Transverse colon (tissue), 4 donors: Measurements from ENCODE around the gene EMC10. TPM values are rescaled to one million over a fixed set of nuclear protein-coding genes. Genes with fewer than 3 reads are reported as not detected.

Source experiments
- DNase-seq: peaks from one replicate; pipeline ENCODE4 v3.0.0-alpha.2; 2019
- H3K27ac ChIP-seq, 4 donors: fragments of 200-600 bp; sonication (generic); 2 replicates each; pipeline ENCODE4 v1.5.1; 2016 to 2018; ENCODE audit warnings: inconsistent platforms in 4 of 4
- H3K27me3 ChIP-seq: fragments of 200-600 bp; sonication (generic); 2 replicates; pipeline ENCODE4 v1.5.1; 2017; ENCODE audit warnings: inconsistent platforms
- H3K36me3 ChIP-seq, 4 donors: fragments of 200-600 bp; sonication (generic); 2 replicates each; pipeline ENCODE4 v1.5.1; 2017 to 2019; ENCODE audit warnings: inconsistent platforms in 4 of 4
- H3K4me1 ChIP-seq, 4 donors: fragments of 200-600 bp; sonication (generic); 2 replicates each; pipeline ENCODE4 v1.5.1; 2017 to 2020; ENCODE audit warnings: inconsistent platforms in 4 of 4
- H3K4me3 ChIP-seq, 4 donors: fragments of 200-600 bp; sonication (generic); 1 replicate in 1 of 4; 2 replicates in 3 of 4; pipeline versions ENCODE4 v1.5.1 to v1.6.1; 2017 to 2019; ENCODE audit warnings: inconsistent platforms in 4 of 4
- H3K9me3 ChIP-seq, 2 donors: fragments of 200-600 bp; sonication (generic); 2 replicates each; pipeline ENCODE4 v1.5.1; 2017 to 2019; ENCODE audit warnings: inconsistent platforms in 2 of 2
- CTCF ChIP-seq, 5 experiments: fragments of 200-600 bp in 3 of 5; fragments of 450-650 bp in 2 of 5; sonication (generic) in 3 of 5; IDR thresholded peaks; 1 replicate in 2 of 5; 2 replicates in 3 of 5; pipeline ENCODE4 v1.5.1; 2016 to 2017; ENCODE audit warnings: antibody characterized with exemption in 5 of 5, inconsistent platforms in 3 of 5, mild to moderate bottlenecking in 2 of 5, moderate library complexity in 1 of 5
- EP300 ChIP-seq: sonication (generic); formaldehyde crosslinking; IDR thresholded peaks from one replicate; pipeline ENCODE4 v1.6.1; 2017; ENCODE audit warnings: antibody characterized with exemption, low read depth
- POLR2A ChIP-seq: fragments of 450-650 bp; IDR thresholded peaks from one replicate; pipeline ENCODE4 v1.6.1; 2016; ENCODE audit warnings: antibody characterized with exemption, mild to moderate bottlenecking, moderate library complexity
- POLR2AphosphoS5 ChIP-seq, 3 donors: sonication (generic); formaldehyde crosslinking; IDR thresholded peaks; one replicate each; pipeline ENCODE4 v1.6.1; 2016; ENCODE audit warnings: antibody characterized with exemption in 3 of 3
- WGBS, 2 donors: methylation state at CpG; one replicate each; pipeline ENCODE4 v1.1.5; 2018; ENCODE audit warnings: low coverage in 1 of 2; 5-methylcytosine and 5-hydroxymethylcytosine counted together
- in situ Hi-C, 4 donors: fragments of 200-750 bp; cut with MboI; loops; one replicate each; pipeline versions ENCODE4 v1.15.0 to v1.15.1; 2017; ENCODE audit warnings: low sequenced_read_pairs in 3 of 4, low pct_ligation_motif_present in 1 of 4, low pct_unique_long_range_greater_than_20kb in 1 of 4
- intact Hi-C: fragments of 100-400 bp; cut with DNase I; formaldehyde crosslinking; loops from one replicate; pipeline ENCODE4 v1.15.1; 2023; ENCODE audit warnings: low total_unique reads
- total RNA-seq, 4 donors: library from RNA; depleted of rRNA; stranded (reverse); fragments of >200 nt; gene quantifications; one replicate each; pipeline ENCODE4 v1.1.0, GENCODE V29; 2016

The EMC10 gene
- total RNA-seq, 4 donors from 2014 or later = 50.5 to 117 (median 78.7) TPM

GRCh38 chr19:50488389-50489194 lies 12.3 kb downstream of the EMC10 start:
- in situ Hi-C loops (no loop called here), intact Hi-C loops (loop anchor here (1.0 kb wide), 1 partner anchor 28 kb away; no protein-coding TSS in a partner anchor)
- H3K9me3 ChIP-seq = no peaks in the 10 kb centered on the region
- no peaks in the 10 kb centered on the region for H3K36me3 ChIP-seq
- H3K27me3 ChIP-seq = peaks cover 20% of the 10 kb centered on the region
- TF ChIP-seq POLR2A (no peak), CTCF (IDR thresholded peaks at IDR 0.05) (no peak), EP300 (no peak), POLR2AphosphoS5 (IDR thresholded peaks at IDR 0.05) (no peak)
- H3K4me1 ChIP-seq = peaks cover 0 to 4% (median 0%) of the 10 kb centered on the region in 4 donors
- no peak overlapping the region for H3K27ac ChIP-seq
- H3K4me3 ChIP-seq = no peak overlapping the region
- WGBS, 2 donors = 41 to 47% methylated on average over 12 to 13 of the region's 13 CpGs
- no peak for DNase-seq

GRCh38 chr19:50489461-50490011 lies 13.2 kb downstream of the EMC10 start:
- peaks cover 0 to 4% (median 0%) of the 10 kb centered on the region in 4 donors for H3K4me1 ChIP-seq
- DNase-seq = no peak
- in situ Hi-C loops = no loop called here
- WGBS, 2 donors = 55 to 68% methylated on average over 15 to 24 of the region's 24 CpGs
- no peaks in the 10 kb centered on the region for H3K36me3 ChIP-seq
- no peak overlapping the region for H3K27ac ChIP-seq
- peaks cover 20% of the 10 kb centered on the region for H3K27me3 ChIP-seq
- H3K9me3 ChIP-seq = no peaks in the 10 kb centered on the region
- intact Hi-C loops = no loop called here
- TF ChIP-seq CTCF (IDR thresholded peaks at IDR 0.05) = no peak
- no peak for TF ChIP-seq POLR2A
- no peak for TF ChIP-seq POLR2AphosphoS5 (IDR thresholded peaks at IDR 0.05)
- no peak for TF ChIP-seq EP300
- H3K4me3 ChIP-seq = no peak overlapping the region

- in situ Hi-C loops = no loop called here
- intact Hi-C loops = no loop called here
- DNase-seq = no peak
- TF ChIP-seq POLR2AphosphoS5 (IDR thresholded peaks at IDR 0.05) = no peak
- no peak for TF ChIP-seq CTCF (IDR thresholded peaks at IDR 0.05)
- no peak for TF ChIP-seq POLR2A
- TF ChIP-seq EP300 = no peak
- H3K4me1 ChIP-seq = peaks cover 0 to 4% (median 0%) of the 10 kb centered on the region in 4 donors
- H3K9me3 ChIP-seq = no peaks in the 10 kb centered on the region
- H3K4me3 ChIP-seq = no peak overlapping the region
- no peaks in the 10 kb centered on the region for H3K36me3 ChIP-seq
- peaks cover 20% of the 10 kb centered on the region for H3K27me3 ChIP-seq
- 95 to 100% methylated on average over 6 to 18 of the region's 18 CpGs for WGBS, 2 donors
- H3K27ac ChIP-seq = no peak overlapping the region
Observed at GRCh38 chr19:50490411-50490811, 14.1 kb downstream of the EMC10 start.

GRCh38 chr19:50490991-50491472 lies 14.7 kb downstream of the EMC10 start:
- Histone ChIP-seq H3K27me3 (peaks cover 20% of the 10 kb centered on the region), H3K4me1 (peaks cover 0 to 4% (median 0%) of the 10 kb centered on the region in 4 donors), H3K36me3 (no peaks in the 10 kb centered on the region), H3K4me3 (no peak overlapping the region), H3K9me3 (no peaks in the 10 kb centered on the region), H3K27ac (no peak overlapping the region)
- intact Hi-C loops (no loop called here), in situ Hi-C loops (no loop called here)
- 35 to 43% methylated on average over 17 to 26 of the region's 26 CpGs for WGBS, 2 donors
- DNase-seq = no peak
- TF ChIP-seq CTCF (IDR thresholded peaks at IDR 0.05) (no peak), POLR2A (no peak), EP300 (no peak), POLR2AphosphoS5 (IDR thresholded peaks at IDR 0.05) (no peak)
